OCI-LY1 (cell line): ENCODE results near the gene WSCD2.

Experiments used
- H2AFZ ChIP-seq: fragments of 200-600 bp; sonication (generic), shearing (Covaris generic); 2 replicates; pipeline ENCODE4 v1.6.0; 2014; ENCODE audit warnings: antibody characterized with exemption, mild to moderate bottlenecking, low read length
- H3F3A ChIP-seq: fragments of 200-600 bp; sonication (generic), shearing (Covaris generic); 2 replicates; pipeline ENCODE4 v1.6.0; 2014; ENCODE audit warnings: mild to moderate bottlenecking, antibody characterized with exemption, low read length, moderate library complexity; ENCODE audit not compliant: insufficient read depth
- H3K27ac ChIP-seq: fragments of 200-600 bp; sonication (generic); 2 replicates; pipeline ENCODE4 v1.5.1; 2014; ENCODE audit warnings: low read length, mixed run types, mild to moderate bottlenecking, low read depth; ENCODE audit not compliant: poor library complexity, severe bottlenecking
- H3K27me3 ChIP-seq: fragments of 200-600 bp; sonication (generic); 2 replicates; pipeline ENCODE4 v1.6.0; 2014; ENCODE audit warnings: antibody characterized with exemption, mild to moderate bottlenecking, low read length, moderate library complexity; ENCODE audit not compliant: insufficient read depth
- H3K36me3 ChIP-seq: fragments of 200-600 bp; sonication (generic); 2 replicates; pipeline ENCODE4 v1.6.1; 2014; ENCODE audit warnings: mild to moderate bottlenecking, antibody characterized with exemption, low read length, moderate library complexity, mixed read lengths; ENCODE audit not compliant: insufficient read depth
- H3K4me1 ChIP-seq: fragments of 200-600 bp; sonication (generic); 2 replicates; pipeline ENCODE4 v1.5.1; 2014; ENCODE audit warnings: mild to moderate bottlenecking, low read length, moderate library complexity; ENCODE audit not compliant: insufficient read depth, severe bottlenecking
- H3K4me2 ChIP-seq: fragments of 200-600 bp; sonication (generic), shearing (Covaris generic); 2 replicates; pipeline ENCODE4 v1.6.1; 2014; ENCODE audit warnings: low read length
- H3K4me3 ChIP-seq: fragments of 200-600 bp; sonication (generic); 2 replicates; pipeline ENCODE4 v1.5.1; 2014; ENCODE audit warnings: low read length, low read depth, mild to moderate bottlenecking, mixed read lengths; ENCODE audit not compliant: poor library complexity, severe bottlenecking
- H3K79me2 ChIP-seq: fragments of 200-600 bp; shearing (Covaris generic); 2 replicates; pipeline ENCODE4 v1.6.1; 2016; ENCODE audit warnings: mixed run types, low read length, mixed read lengths; ENCODE audit not compliant: insufficient read depth
- H3K9ac ChIP-seq: fragments of 200-600 bp; sonication (generic), shearing (Covaris generic); 2 replicates; pipeline ENCODE4 v1.6.1; 2014; ENCODE audit warnings: mild to moderate bottlenecking, low read length, mixed read lengths
- H3K9me2 ChIP-seq: fragments of 200-600 bp; sonication (generic), shearing (Covaris generic); 2 replicates; pipeline ENCODE4 v1.6.1; 2014; ENCODE audit warnings: low read depth, mild to moderate bottlenecking, low read length, mixed read lengths
- H3K9me3 ChIP-seq: fragments of 200-600 bp; shearing (Covaris generic); 2 replicates; pipeline ENCODE4 v1.6.1; 2014; ENCODE audit warnings: low read length, mixed read lengths
- H4K20me1 ChIP-seq: fragments of 200-600 bp; sonication (generic), shearing (Covaris generic); 2 replicates; pipeline ENCODE4 v1.6.0; 2016; ENCODE audit warnings: mild to moderate bottlenecking, low read length; ENCODE audit not compliant: insufficient read depth
- EZH2 ChIP-seq: fragments of 200-600 bp; sonication (generic), shearing (Covaris generic); IDR thresholded peaks from 2 replicates; pipeline ENCODE4 v1.8.0; 2017; ENCODE audit warnings: borderline replicate concordance, mixed run types, mild to moderate bottlenecking, antibody characterized with exemption, low read length, moderate library complexity, mixed read lengths
- TF ChIP-seq, protein P1 (sequence below): fragments of 200-600 bp; sonication (generic), shearing (Covaris generic); IDR thresholded peaks from 2 replicates; pipeline ENCODE4 v1.5.1; 2017; ENCODE audit warnings: mild to moderate bottlenecking, antibody characterized with exemption, low read length, moderate library complexity, mixed read lengths

The WSCD2 gene

DNA sequence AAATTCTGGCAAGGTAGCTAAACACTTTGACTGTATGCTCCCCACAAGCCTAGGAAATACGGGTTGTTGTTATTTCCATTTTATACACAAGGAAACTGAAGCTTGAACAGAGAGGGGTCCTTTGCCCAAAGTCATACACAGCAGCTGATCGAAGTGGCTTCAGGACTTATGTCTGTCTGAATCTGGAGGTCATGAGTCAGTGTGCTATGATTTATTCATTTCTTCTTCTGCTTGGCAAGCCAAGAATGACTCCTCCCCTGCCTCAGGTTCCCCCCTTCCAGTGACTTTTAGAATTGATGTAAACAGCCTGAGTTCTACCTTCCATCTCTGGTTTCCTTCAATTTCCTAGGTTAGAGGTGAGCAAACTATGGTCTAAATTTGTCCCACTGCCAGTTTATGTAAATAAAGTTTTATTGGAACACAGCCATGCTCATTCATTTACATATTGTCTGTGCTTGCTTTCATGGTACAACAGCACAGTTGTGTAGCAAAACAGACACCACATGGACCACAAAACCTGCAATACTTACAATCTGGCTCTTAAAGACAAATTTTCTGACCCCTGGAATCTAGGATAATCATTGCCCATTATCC, 34.9 kb upstream of the WSCD2 start:
- Histone ChIP-seq H3K79me2 (no peaks in the 10 kb centered on the region), H3F3A (no peaks in the 10 kb centered on the region), H4K20me1 (no peaks in the 10 kb centered on the region), H3K9ac (no peak overlapping the region), H3K4me2 (no peak overlapping the region), H3K4me1 (no peaks in the 10 kb centered on the region), H3K9me2 (no peaks in the 10 kb centered on the region), H3K27ac (no peak overlapping the region), H3K4me3 (no peak overlapping the region), H3K9me3 (no peaks in the 10 kb centered on the region), H3K27me3 (no peaks in the 10 kb centered on the region), H3K36me3 (no peaks in the 10 kb centered on the region), H2AFZ (no peak overlapping the region)
- TF ChIP-seq, protein P1, sequence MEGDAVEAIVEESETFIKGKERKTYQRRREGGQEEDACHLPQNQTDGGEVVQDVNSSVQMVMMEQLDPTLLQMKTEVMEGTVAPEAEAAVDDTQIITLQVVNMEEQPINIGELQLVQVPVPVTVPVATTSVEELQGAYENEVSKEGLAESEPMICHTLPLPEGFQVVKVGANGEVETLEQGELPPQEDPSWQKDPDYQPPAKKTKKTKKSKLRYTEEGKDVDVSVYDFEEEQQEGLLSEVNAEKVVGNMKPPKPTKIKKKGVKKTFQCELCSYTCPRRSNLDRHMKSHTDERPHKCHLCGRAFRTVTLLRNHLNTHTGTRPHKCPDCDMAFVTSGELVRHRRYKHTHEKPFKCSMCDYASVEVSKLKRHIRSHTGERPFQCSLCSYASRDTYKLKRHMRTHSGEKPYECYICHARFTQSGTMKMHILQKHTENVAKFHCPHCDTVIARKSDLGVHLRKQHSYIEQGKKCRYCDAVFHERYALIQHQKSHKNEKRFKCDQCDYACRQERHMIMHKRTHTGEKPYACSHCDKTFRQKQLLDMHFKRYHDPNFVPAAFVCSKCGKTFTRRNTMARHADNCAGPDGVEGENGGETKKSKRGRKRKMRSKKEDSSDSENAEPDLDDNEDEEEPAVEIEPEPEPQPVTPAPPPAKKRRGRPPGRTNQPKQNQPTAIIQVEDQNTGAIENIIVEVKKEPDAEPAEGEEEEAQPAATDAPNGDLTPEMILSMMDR, result no peak
- no peak for TF ChIP-seq EZH2

DNA sequence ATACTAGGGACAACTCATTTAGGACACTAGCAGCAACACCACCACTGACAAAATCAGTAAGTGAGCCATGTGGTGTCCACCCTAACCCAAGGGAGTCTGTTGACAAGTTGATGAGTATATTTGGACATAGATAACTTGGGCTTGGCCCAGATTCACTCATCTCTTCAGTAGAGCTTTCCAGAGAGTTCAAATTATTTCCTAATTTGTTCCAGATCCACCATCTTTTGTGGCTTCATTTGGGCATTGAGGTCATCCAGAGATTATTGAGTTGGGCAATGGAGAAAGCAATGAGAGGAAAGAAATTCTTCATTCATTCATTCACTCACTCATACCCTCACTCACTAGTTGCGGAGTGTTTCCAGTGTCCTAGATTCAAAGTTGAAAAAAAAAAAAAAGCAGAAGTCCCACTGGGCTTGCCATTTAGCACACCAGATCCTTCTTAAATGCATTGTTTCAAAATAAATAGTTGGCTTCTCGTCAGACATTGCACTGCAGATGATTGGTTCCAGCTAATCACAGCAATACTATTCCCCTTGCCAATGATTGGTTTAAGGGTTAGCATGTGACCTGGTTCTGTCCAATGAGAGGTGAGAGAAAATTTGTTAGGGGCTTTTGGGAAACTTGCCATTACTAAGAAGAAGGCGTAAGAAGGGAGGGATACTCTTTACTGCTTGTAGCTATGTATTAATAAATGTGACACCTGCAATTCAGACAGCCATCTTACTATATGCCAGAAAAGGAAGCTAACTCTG, 31.8 kb upstream of the WSCD2 start:
- no peaks in the 10 kb centered on the region for H3K27me3 ChIP-seq
- no peaks in the 10 kb centered on the region for H3K36me3 ChIP-seq

DNA sequence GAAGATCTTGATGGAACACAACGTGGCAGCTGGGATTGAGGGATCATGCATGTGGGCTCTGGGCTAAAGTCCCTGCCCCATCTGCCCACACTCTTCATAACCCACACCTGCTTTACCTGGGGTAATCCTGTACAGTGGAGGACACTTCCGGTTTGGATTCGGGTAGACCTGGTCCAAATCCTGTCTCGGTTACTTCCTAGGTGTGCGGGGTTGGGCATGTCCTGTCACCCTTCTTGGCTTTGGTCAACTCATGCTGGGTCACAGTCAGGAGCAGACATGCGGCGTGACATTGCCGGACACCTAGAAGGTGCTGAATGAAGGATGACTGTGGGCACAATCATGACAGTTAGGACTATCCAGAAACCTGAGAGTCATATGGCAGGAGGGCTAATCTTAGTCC, 30.7 kb upstream of the WSCD2 start:
- H3F3A ChIP-seq, result no peaks in the 10 kb centered on the region
- H3K4me3 ChIP-seq, result no peak overlapping the region
- no peaks in the 10 kb centered on the region for H3K9me2 ChIP-seq
- no peaks in the 10 kb centered on the region for H3K79me2 ChIP-seq
- H3K36me3 ChIP-seq, result no peaks in the 10 kb centered on the region
- H3K9me3 ChIP-seq, result no peaks in the 10 kb centered on the region
- H3K4me1 ChIP-seq, result no peaks in the 10 kb centered on the region
- H4K20me1 ChIP-seq, result no peaks in the 10 kb centered on the region
- TF ChIP-seq, protein P1, result no peak
- TF ChIP-seq EZH2, result no peak
- H3K9ac ChIP-seq, result no peak overlapping the region
- H3K4me2 ChIP-seq, result no peak overlapping the region
- no peak overlapping the region for H3K27ac ChIP-seq
- no peaks in the 10 kb centered on the region for H3K27me3 ChIP-seq
- no peak overlapping the region for H2AFZ ChIP-seq

More for the DNA sequence above, 31.8 kb upstream of the WSCD2 start:
- TF ChIP-seq EZH2, result no peak
- TF ChIP-seq, protein P1, result no peak
- H4K20me1 ChIP-seq, result no peaks in the 10 kb centered on the region
- no peaks in the 10 kb centered on the region for H3K9me3 ChIP-seq
- H3K4me3 ChIP-seq, result no peak overlapping the region
- H3K4me1 ChIP-seq, result no peaks in the 10 kb centered on the region
- H2AFZ ChIP-seq, result no peak overlapping the region
- H3K9me2 ChIP-seq, result no peaks in the 10 kb centered on the region
- no peaks in the 10 kb centered on the region for H3K79me2 ChIP-seq
- no peak overlapping the region for H3K4me2 ChIP-seq
- no peaks in the 10 kb centered on the region for H3F3A ChIP-seq
- H3K9ac ChIP-seq, result no peak overlapping the region
- H3K27ac ChIP-seq, result no peak overlapping the region
